Measurements from ENCODE around the gene ESPNL. TPM values are rescaled to one million over a fixed set of nuclear protein-coding genes. Genes with fewer than 3 reads are reported as not detected.

ESPNL gene
- total and polyA plus RNA-seq, 2 of the 4 experiments (the other 2 are of a cell fraction) = 2.0 TPM

DNA sequence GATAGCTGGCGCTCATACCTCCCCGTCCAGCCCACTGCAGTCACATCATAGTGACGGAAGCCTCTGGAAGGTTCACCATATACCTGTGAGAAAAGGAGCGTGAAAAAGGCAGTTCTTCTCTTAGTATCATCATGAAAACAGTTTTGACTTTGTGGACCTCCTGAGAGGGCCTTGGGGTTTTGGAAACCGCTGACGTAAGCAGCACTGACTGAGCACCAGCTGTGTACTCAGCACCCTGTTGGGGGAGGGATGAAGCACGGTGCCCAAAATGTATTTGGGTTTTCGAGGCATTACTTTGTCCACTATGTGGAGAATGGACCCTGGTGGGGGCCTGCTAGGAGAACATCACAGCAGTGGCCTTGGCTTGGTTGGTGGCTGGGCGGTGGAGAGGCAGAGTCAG, 33.9 kb upstream of the ESPNL start:
- dilution Hi-C loops (cut with HindIII; ENCODE audit: low sequenced_read_pairs, unreplicated experiment) = no loop called here
- H2BK5ac ChIP-seq (ENCODE audit: low read depth, low read length, poor library complexity, severe bottlenecking) = no peak overlapping the region
- H3K4me3 ChIP-seq (ENCODE audit: insufficient read depth, low read depth, low read length) = no peak overlapping the region
- no peak overlapping the region for H2AFZ ChIP-seq (replicated peaks; ENCODE audit: low read length, poor library complexity)
- no peak overlapping the region for H2AK9ac ChIP-seq (replicated peaks; ENCODE audit: low read depth, low read length, poor library complexity)
- H3K23ac ChIP-seq (ENCODE audit: low read depth, low read length) = no peak overlapping the region
- H3K79me1 ChIP-seq (ENCODE audit: low read depth in 1 of 2, low read length in 2 of 2) = peaks cover 0 to 21% of the 10 kb centered on the region in 2 experiments; a peak in 3 of 4 replicates
- no peak overlapping the region for H3K14ac ChIP-seq (replicated peaks; ENCODE audit: low read depth, low read length)
- H3K4me2 ChIP-seq (ENCODE audit: low read depth, low read length) = no peak overlapping the region
- H2BK120ac ChIP-seq (ENCODE audit: low read depth, low read length) = no peak overlapping the region
- no peak overlapping the region for H2BK15ac ChIP-seq (ENCODE audit: low read depth, low read length)
- in situ Hi-C loops (cut with MboI; ENCODE audit: low sequenced_read_pairs) = no loop called here
- intact Hi-C loops (cut with micrococcal nuclease) = no loop called here
- CTCF ChIA-PET = no interaction called here
- WGBS, 2 experiments (ENCODE audit: extremely low coverage in 2 of 2, insufficient read length in 1 of 2) = 100% methylated on average over 2 of the region's 9 CpGs; no CpG with 5 or more reads in 1 of the 2 experiments
- H3K9me1 ChIP-seq (ENCODE audit: insufficient read depth, low read length) = no peaks in the 10 kb centered on the region; the same call in 1 of the 2 replicates
- no peak for DNase-seq
- no peak overlapping the region for H4K8ac ChIP-seq (ENCODE audit: low read depth in 2 of 2, low read length in 2 of 2)
- no peaks in the 10 kb centered on the region for H3K4me1 ChIP-seq (ENCODE audit: control insufficient read depth, insufficient read depth, low read length)
- no peaks in the 10 kb centered on the region for H3K9me3 ChIP-seq (ENCODE audit: control insufficient read depth, insufficient read depth, low read length)
- H3K27ac ChIP-seq (ENCODE audit: insufficient read depth, low read length) = no peak overlapping the region
- no peak overlapping the region for H2BK20ac ChIP-seq (ENCODE audit: low read depth, low read length)
- no peak overlapping the region for H3K9ac ChIP-seq (ENCODE audit: low read depth, low read length)
- ATAC-seq (ENCODE audit: low read depth) = no peak
- no peak overlapping the region for H3K18ac ChIP-seq (ENCODE audit: low read depth, low read length)
- no TSS peak for BruUV-seq (replicated peaks)
- H3K56ac ChIP-seq (ENCODE audit: extremely low read depth, insufficient read depth, low read length) = no peak overlapping the region
- H3K4ac ChIP-seq (ENCODE audit: low read depth, low read length) = no peak overlapping the region
- no peaks in the 10 kb centered on the region for H3K27me3 ChIP-seq (ENCODE audit: control insufficient read depth, insufficient read depth, low read length)
- H4K20me1 ChIP-seq (ENCODE audit: insufficient read depth, low read length) = no peaks in the 10 kb centered on the region
- H3K36me3 ChIP-seq (ENCODE audit: control insufficient read depth, insufficient read depth, low read length) = peaks cover 18% of the 10 kb centered on the region
- H2AK5ac ChIP-seq (ENCODE audit: low read depth, low read length) = no peak overlapping the region
- no peak overlapping the region for H4K91ac ChIP-seq (ENCODE audit: insufficient read depth, low read depth, low read length)
- POLR2A ChIA-PET (ENCODE audit: unreplicated experiment) = no interaction called here
- H4K5ac ChIP-seq (ENCODE audit: low read depth, low read length) = no peak overlapping the region
- TF ChIP-seq, protein P1, sequence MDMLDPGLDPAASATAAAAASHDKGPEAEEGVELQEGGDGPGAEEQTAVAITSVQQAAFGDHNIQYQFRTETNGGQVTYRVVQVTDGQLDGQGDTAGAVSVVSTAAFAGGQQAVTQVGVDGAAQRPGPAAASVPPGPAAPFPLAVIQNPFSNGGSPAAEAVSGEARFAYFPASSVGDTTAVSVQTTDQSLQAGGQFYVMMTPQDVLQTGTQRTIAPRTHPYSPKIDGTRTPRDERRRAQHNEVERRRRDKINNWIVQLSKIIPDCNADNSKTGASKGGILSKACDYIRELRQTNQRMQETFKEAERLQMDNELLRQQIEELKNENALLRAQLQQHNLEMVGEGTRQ (IDR thresholded peaks at IDR 0.05; ENCODE audit: low read depth, low read length) = no peak
- no peak for TF ChIP-seq NFE2L2 (IDR thresholded peaks at IDR 0.05; ENCODE audit: low read depth, low read length)
- no peak for TF ChIP-seq BHLHE40 (IDR thresholded peaks at IDR 0.05; ENCODE audit: low read depth, low read length)
- TF ChIP-seq RAD21 (IDR thresholded peaks at IDR 0.05; ENCODE audit: low read length) = no peak
- TF ChIP-seq CEBPB (IDR thresholded peaks at IDR 0.05; ENCODE audit: low read depth, low read length) = no peak
- TF ChIP-seq CHD1 (IDR thresholded peaks at IDR 0.05; ENCODE audit: low read depth, low read length) = no peak
- TF ChIP-seq RCOR1 (IDR thresholded peaks at IDR 0.05; ENCODE audit: insufficient replicate concordance, low read length) = no peak
- TF ChIP-seq POLR2A (IDR thresholded peaks at IDR 0.05; ENCODE audit: low read depth, low read length) = no peak
- no peak for TF ChIP-seq MAFK (IDR thresholded peaks at IDR 0.05; ENCODE audit: low read depth, low read length)
- no peak for TF ChIP-seq RFX5 (IDR thresholded peaks at IDR 0.05; ENCODE audit: low read depth, low read length)
- TF ChIP-seq, protein P2, sequence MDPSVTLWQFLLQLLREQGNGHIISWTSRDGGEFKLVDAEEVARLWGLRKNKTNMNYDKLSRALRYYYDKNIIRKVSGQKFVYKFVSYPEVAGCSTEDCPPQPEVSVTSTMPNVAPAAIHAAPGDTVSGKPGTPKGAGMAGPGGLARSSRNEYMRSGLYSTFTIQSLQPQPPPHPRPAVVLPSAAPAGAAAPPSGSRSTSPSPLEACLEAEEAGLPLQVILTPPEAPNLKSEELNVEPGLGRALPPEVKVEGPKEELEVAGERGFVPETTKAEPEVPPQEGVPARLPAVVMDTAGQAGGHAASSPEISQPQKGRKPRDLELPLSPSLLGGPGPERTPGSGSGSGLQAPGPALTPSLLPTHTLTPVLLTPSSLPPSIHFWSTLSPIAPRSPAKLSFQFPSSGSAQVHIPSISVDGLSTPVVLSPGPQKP (IDR thresholded peaks at IDR 0.05; ENCODE audit: borderline replicate concordance, low read depth, low read length) = no peak
- TF ChIP-seq, protein P3, sequence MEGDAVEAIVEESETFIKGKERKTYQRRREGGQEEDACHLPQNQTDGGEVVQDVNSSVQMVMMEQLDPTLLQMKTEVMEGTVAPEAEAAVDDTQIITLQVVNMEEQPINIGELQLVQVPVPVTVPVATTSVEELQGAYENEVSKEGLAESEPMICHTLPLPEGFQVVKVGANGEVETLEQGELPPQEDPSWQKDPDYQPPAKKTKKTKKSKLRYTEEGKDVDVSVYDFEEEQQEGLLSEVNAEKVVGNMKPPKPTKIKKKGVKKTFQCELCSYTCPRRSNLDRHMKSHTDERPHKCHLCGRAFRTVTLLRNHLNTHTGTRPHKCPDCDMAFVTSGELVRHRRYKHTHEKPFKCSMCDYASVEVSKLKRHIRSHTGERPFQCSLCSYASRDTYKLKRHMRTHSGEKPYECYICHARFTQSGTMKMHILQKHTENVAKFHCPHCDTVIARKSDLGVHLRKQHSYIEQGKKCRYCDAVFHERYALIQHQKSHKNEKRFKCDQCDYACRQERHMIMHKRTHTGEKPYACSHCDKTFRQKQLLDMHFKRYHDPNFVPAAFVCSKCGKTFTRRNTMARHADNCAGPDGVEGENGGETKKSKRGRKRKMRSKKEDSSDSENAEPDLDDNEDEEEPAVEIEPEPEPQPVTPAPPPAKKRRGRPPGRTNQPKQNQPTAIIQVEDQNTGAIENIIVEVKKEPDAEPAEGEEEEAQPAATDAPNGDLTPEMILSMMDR (conservative IDR thresholded peaks at IDR 0.05; ENCODE audit: low read depth, low read length) = no peak
- no peak for TF ChIP-seq MAZ (IDR thresholded peaks at IDR 0.05; ENCODE audit: borderline replicate concordance, low read depth, low read length)
- TF ChIP-seq SMC3 (IDR thresholded peaks at IDR 0.05; ENCODE audit: low read depth, low read length) = no peak
- TF ChIP-seq MXI1 (IDR thresholded peaks at IDR 0.05; ENCODE audit: borderline replicate concordance, low read depth, low read length) = no peak
- no peak for TF ChIP-seq FOS (IDR thresholded peaks at IDR 0.05; ENCODE audit: low read depth, low read length)

All from IMR-90 (cell line).